ENCODE data around the gene FZD7.

Gene FZD7

DNA sequence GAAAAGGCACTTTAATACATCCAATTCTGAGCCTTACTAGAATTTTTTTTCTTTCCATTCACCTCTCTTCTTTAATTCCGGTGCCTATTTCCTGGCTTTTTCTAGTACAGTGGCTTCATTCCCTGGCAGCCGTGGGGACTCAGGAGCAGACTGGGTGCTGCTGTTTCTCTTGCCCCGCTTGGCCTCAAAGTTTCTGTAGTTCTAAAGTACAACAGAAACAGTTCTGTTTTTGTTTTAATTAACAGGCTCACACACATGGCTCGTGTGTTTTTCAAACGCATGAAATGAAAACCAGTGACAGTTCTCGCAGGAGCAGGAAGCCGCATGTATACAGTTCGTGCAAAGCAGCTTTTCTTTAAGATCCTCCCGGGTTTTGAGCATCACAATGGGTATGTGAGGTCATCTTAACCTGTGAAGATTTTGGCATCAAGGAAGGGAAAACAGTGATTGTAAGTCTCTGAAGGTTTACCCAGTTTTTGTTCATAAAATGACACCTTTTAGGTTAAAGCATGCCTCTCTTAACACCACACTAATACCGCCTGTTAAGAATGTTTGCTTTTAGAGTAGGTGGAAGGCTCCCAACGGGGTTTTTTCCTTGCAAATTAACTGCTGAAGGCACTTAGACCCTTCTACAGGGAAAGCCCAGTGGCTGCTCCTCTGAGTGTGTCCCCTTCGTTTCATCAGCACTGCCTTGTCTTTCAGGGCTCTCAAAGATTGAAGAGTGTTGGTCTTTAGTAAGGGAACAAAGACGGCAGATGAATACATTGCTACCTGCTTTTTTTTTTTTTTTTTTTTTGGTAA lies 5.8 kb downstream of the FZD7 start:
- no peak for DNase-seq

DNA sequence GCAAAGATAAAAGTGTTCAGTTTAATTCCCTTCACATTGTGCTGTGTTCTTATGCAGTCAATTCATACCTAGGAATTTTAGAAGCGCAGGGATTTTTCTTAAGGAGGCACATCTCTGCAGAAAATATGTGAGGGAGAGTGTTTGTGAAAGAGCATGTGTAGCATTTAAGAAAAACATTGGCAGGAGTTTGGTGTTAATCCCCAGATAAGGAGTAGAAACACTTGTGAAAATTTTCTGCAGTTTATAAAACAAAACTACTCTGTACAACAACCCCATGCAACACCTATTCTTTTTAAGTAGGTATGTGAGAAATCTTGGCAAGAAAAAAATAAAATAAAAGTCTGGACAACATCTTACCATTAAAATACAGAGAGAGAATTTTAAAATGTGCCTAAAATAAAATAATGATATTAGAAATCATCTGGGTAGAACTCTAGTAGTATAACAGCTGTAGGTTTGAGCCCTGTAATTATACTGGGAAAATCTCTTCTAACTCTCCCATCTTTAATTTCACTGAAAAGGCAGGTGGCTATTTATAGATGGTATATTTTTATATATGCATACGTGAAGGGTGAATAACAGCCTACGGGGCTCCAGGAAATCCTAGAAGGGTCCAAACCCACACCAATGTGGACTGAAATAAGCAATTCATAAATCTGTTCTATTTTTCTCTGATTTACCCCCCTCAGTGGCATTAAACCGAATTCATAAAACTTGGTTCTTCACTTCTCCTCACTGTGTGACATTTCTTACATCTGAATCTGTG lies 6.6 kb downstream of the FZD7 start:
- DNase-seq = no peak

- DNase-seq = no peak
Observed at GRCh38 chr2:202042444-202042843, 8.8 kb downstream of the FZD7 start.

- no peak for DNase-seq
Observed at GRCh38 chr2:202043475-202043874, 9.8 kb downstream of the FZD7 start.

DNA sequence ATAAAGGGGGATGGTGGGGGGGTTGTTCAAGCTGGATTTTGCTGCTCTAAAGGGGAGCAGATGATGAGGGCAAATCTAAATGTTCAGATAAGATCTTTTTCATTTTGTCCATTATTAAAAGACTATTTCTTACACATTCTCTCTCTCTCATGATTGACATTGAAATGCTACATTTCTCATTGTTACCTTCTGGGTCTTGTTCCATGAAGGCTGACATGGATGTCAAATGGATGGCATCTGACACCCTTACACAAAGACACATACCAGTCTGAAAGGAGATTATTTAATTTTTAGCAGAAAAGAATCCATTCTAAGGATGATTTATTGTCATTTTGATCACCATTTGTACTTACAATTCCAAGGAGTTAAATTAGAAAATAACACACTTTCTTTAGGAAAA lies 11.1 kb downstream of the FZD7 start:
- no peak for DNase-seq

GRCh38 chr2:202046572-202046971 lies 12.9 kb downstream of the FZD7 start:
- no peak for DNase-seq

- DNase-seq = no peak
Observed at GRCh38 chr2:202049092-202049728, 15.6 kb downstream of the FZD7 start.

DNA sequence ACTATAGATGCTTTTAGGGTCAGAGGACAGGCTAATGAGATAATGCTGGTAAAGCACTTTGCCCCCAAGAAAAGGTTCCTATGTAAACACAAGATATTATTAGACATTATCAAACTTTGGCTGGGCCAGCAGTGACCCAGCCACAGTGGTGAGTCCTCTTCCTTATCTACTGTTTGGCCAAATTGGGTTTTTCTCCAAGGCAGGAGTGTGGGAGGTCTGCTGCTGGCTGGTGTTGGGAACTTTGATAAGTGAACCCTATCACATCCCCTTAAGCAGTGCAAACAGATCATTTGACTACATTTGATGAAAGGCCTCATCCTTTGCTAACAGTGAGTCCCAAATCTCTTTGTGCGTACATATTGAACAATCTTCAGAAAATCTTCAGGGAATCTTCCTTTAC lies 16.2 kb downstream of the FZD7 start:
- DNase-seq = no peak

DNA sequence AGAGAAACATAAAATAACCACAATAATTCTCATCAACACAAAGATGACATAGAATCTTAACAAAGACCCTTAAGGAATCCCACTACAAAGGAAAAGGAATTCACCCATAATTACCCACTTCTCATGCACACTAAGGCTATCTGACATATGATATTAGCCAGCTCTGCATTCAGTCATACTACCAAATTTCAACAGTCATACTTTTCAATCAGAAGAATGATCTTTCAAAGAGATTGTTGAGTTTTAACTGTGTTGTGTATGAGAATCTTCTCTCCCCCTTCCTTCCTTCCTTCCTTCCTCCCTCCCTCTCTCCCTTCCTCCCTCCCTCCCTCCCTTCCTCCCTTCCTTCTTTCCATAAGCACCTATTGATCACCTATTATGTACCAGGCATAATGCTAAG lies 17.0 kb downstream of the FZD7 start:
- no peak for DNase-seq

DNA sequence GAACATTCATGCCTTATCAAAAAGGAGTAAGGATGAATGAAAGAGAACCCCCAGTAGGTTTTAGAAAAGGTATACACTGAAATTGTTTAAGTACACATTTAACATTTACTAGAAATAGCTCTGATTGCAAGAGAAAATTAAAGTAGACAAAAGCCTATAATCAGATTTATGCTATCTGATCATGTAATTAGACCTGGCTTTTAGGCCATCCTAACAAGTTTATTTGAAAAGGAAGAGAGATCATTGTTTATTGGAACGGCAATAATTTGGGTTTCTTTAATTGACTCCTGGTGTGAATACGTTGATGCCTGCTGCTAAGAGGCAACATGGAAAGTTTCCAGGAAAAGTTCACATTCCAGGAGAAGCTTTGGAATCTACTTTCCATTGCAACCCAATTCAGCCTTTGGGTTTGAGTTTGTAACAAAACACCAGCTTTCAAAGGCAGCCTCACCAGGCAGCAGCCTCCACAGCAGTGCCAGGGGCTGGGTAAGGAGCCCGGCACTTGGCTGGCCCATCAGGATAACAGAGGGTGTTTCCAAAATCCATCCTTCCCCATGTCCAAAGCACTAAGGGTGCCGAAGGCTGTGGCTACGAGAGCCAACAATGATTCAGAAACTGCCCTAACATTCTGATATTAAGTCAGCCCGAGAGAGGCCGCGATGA lies 18.0 kb downstream of the FZD7 start:
- DNase-seq = no peak

DNA sequence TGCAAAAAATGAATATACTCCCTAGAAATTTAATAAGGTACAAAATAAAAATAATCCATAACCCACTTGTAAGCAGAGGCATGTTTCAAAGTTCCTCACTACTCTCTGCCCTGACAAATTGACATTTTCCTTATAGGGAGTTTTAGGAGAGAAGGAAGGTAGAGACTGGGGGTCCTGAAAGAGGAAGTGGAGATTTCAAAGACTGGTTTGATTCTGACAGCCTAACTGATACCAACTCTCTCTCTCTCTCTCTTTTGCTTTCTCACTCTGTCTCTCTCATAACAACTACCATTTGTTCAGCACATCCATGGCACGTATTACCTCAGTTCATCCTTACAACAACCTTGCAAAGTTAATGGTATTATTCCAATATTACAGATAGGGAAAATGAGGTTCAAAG lies 18.6 kb downstream of the FZD7 start:
- DNase-seq = no peak

DNA sequence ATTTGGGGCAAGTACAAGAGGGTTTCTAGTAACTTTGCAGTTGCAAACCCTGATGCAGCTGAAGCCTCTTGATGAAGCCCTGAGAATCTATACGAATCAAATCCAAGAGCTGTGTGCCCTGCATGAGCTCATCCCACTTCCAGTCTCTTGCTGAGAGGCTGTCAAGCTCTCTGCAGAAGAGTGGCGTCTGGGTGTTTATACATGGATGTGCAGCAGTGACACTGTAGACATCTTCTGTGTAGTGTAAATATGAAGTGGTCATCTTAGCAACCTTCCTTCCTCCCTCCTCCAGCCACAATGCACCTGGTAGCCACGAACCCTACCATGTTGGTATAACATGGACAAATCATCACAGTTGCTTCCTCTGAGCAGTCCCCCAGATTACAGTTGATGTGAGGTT lies 21.0 kb downstream of the FZD7 start:
- DNase-seq = no peak

DNA sequence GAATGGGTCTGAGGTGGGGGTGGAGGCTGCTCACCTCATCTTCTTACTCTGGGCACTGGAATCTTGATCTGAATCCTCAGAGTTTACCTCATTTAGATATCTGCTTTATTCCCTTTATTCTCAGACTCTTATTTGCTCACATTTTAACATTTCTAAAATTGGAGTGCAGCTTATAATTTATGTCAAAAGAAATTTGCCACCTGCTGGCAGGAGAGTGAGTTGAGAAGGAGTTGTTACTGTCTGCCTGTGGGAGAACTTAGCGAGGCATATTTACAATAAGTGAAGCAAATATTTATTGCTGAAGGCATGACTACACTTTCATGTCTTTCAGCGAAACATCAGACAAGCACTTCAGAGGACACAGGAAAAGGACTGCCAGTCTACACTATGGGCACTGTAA lies 23.0 kb downstream of the FZD7 start:
- no peak for DNase-seq

DNA sequence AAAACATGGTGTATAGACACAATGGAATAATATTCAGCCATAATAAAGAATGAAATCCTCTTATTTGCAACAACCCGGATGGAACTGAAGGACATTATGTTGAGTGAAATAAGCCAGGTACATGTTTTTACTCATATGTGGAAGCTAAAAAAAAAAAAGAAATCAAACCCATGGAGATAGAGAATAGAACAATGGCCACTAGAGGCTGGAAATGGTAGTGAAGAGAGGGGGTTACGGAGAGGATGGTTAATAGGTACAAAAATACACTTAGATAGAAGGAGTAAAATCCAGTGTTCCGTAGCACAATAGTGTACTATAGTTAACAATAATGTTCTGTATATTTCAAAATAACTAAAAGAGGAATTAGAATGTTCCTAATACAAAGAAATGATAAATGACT lies 26.6 kb downstream of the FZD7 start:
- no peak for DNase-seq

DNA sequence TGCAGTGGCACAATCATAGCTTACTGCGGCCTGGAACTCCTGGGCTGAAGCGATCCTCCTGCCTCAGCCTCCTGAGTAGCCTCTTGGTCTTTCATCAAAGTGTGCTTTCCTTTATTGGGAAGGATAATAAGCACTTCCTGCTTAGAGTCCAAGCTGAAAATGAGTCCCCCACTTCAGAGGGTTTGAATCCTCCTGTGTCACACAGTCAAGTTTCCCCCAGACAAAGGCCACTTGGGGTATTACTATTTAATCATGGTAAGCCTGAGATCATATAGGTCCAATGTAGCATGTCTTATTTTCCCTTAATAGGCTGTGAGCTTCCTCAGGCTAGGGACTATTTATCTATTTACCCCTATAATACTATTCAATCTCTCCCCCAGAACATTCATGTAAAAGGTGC lies 28.0 kb downstream of the FZD7 start:
- no peak for DNase-seq

DNA sequence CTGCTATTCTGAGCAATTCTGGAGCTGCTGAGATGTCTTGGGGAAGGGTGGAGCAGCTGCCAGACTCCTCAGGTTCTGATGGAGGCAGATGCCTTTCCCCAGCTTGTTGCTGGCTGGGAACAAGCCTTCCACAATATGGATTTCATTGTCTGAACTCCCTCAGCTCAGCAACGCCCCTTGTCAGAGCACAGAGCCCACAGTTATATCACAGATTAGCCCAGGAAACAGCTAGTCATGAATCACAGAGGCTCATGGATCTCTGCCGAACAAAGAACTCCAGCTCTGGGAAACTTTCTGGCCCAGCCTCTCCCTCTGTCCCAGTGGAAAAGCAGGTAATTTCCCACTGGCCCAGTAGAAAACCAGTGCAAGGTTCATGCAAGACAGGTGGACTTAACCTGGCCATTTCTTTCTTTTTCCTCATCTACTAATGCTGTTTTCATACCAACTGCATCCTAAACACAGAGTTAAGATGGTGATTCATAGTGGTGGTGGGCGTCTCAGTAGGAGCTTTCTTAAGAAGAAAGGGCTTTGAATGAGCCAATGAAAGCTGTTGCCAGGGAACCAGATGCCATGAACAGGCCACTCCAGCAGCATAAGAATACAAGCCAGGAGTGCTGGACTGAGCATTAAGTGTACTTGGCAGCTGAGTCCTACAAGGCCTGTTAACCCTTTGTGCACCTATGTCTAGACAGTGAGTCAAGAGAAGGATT lies 30.7 kb downstream of the FZD7 start:
- no peak for DNase-seq

GRCh38 chr2:202064881-202065230 lies 31.2 kb downstream of the FZD7 start:
- no peak for DNase-seq

GRCh38 chr2:202065876-202066275 lies 32.2 kb downstream of the FZD7 start:
- no peak for DNase-seq

- DNase-seq = no peak
Observed at GRCh38 chr2:202066875-202067274, 33.2 kb downstream of the FZD7 start.

DNA sequence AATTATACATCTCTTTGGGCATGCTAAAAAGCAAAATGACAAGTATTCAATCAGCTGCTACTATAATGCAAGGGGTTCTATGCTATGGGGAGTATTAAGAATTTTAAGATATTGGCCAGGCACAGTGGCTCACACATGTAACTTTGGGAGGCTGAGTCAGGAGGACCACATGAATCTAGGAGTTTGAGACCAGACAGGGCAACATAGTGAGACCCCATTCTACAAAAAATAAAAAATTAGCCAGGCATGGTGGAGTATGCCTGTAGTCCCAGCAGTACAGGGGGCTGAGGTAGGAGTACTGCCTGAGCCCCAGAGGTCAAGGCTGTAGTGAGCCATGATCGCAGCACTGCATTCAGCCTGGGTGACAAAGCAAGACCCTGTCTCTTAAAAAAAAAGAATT lies 33.9 kb downstream of the FZD7 start:
- no peak for DNase-seq

GRCh38 chr2:202069170-202070067 lies 35.8 kb downstream of the FZD7 start:
- DNase-seq = no peak

DNA sequence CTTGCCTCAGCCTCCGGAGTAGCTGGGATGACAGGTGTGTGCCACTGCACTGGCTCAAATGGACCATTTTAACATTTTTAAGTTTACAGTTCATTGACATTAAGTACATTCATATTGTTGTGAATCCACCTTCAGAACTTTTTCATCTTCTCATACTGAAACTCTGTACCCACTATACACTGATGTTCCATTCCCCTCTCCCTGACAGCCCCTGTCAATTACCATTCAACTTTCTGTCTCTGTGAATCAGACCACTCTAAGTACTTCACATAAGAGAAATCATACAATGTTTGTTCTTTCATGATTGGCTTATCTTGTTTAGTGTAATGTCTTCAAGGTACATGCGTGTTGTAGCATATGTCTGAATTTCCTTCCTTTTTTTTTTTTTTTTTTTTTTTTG lies 37.5 kb downstream of the FZD7 start:
- DNase-seq = no peak
